Upper lobe of left lung (tissue), 6 donors: ENCODE measurements around the gene FAM53B. TPM values are rescaled to one million over a fixed set of nuclear protein-coding genes. Genes with fewer than 3 reads are reported as not detected.

ENCODE experiments used
- ATAC-seq, 2 donors: fragments of 200-7000 bp; cut with Tn5 transposase; one replicate each; pipeline ENCODE4 v1.9.1; 2022; ENCODE audit warnings: mild to moderate bottlenecking in 2 of 2, moderate library complexity in 2 of 2; ENCODE audit not compliant: low FRiP score in 2 of 2
- DNase-seq, 2 donors: peaks; one replicate each; pipeline ENCODE4 v3.0.0-alpha.2; 2019 to 2020
- H3K27ac ChIP-seq, 4 donors: fragments of 200-600 bp; sonication (generic); one replicate each; pipeline ENCODE4 v1.5.1; 2016 to 2019
- H3K27me3 ChIP-seq, 4 donors: fragments of 200-600 bp; sonication (generic); one replicate each; pipeline ENCODE4 v1.5.1; 2017 to 2019
- H3K36me3 ChIP-seq, 4 donors: fragments of 200-600 bp; sonication (generic); one replicate each; pipeline ENCODE4 v1.5.1; 2016 to 2019
- H3K4me1 ChIP-seq, 4 donors: fragments of 200-600 bp; sonication (generic); one replicate each; pipeline ENCODE4 v1.5.1; 2018 to 2019
- H3K4me3 ChIP-seq, 4 donors: fragments of 200-600 bp; sonication (generic); one replicate each; pipeline ENCODE4 v1.5.1; 2017 to 2019; ENCODE audit warnings: mild to moderate bottlenecking in 2 of 4, moderate library complexity in 1 of 4
- H3K9me3 ChIP-seq, 4 donors: fragments of 200-600 bp; sonication (generic); one replicate each; pipeline ENCODE4 v1.5.1; 2018 to 2019
- EP300 ChIP-seq, 4 donors: sonication (generic); formaldehyde crosslinking; IDR thresholded peaks; one replicate each; pipeline ENCODE4 v1.5.1; 2017; ENCODE audit warnings: antibody characterized with exemption in 4 of 4, control low read depth in 2 of 4
- POLR2A ChIP-seq, 4 donors: fragments of 450-650 bp; IDR thresholded peaks; one replicate each; pipeline ENCODE4 v1.5.1; 2016 to 2017; ENCODE audit warnings: antibody characterized with exemption in 4 of 4, mild to moderate bottlenecking in 2 of 4
- POLR2AphosphoS5 ChIP-seq, 2 donors: sonication (generic); formaldehyde crosslinking; IDR thresholded peaks; one replicate each; pipeline ENCODE4 v1.5.1; 2017; ENCODE audit warnings: antibody characterized with exemption in 2 of 2
- WGBS, 2 donors: methylation state at CpG; one replicate each; pipeline ENCODE4 v1.1.5; 2017 to 2018; 5-methylcytosine and 5-hydroxymethylcytosine counted together
- total RNA-seq, 6 donors: library from RNA; depleted of rRNA in 4 of 6; stranded (reverse); fragments of >200 nt in 4 of 6; gene quantifications; one replicate each; pipeline versions ENCODE4 v1.1.0 to v1.2.1, GENCODE V29; 2016 to 2021
- TF ChIP-seq, protein P1 (sequence below), 6 experiments: fragments of 450-650 bp in 4 of 6; fragments of 200-600 bp in 2 of 6; sonication (generic) in 2 of 6; IDR thresholded peaks; one replicate each; pipeline ENCODE4 v1.5.1; 2016 to 2019; ENCODE audit warnings: antibody characterized with exemption in 6 of 6
- donor health status: DM: no; HTN: no; CAD: no; lungs with moderate emphysema.
- donor health status: DM: no; HTN: yes; CAD: no; lungs with severe emphysema.

FAM53B gene
- total RNA-seq, 6 donors from 2014 or later = 35.8 to 62.5 (median 47.8) TPM

DNA sequence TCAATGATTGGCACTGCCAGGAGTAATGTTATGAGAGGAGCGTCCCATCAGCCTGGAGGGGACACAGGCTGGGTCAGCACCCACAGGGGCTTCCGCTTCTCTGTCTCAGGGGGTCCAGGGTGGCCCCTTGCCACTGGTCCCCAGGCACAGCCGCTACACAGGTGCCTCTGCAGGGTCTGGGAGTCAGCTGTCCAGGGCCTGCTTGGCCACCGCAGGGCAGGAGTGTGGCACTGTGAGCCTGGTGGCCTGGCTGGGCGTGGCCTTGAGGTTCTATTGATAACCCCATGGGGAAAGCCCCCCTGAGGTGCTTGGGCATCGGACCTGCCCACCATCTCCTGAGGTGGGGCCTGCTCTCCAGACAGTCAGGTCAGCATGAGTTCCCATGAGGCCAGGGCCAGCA, 146.0 kb downstream of the FAM53B start:
- no peak overlapping the region for H3K4me3 ChIP-seq
- ATAC-seq (no peak), DNase-seq (no peak)
- H3K27me3 ChIP-seq = no peaks in the 10 kb centered on the region
- no peaks in the 10 kb centered on the region for H3K9me3 ChIP-seq
- WGBS, 2 donors = 100% methylated on average over 6 of the region's 6 CpGs; no CpG with 5 or more reads in 1 of the 2 donors
- TF ChIP-seq, protein P1, sequence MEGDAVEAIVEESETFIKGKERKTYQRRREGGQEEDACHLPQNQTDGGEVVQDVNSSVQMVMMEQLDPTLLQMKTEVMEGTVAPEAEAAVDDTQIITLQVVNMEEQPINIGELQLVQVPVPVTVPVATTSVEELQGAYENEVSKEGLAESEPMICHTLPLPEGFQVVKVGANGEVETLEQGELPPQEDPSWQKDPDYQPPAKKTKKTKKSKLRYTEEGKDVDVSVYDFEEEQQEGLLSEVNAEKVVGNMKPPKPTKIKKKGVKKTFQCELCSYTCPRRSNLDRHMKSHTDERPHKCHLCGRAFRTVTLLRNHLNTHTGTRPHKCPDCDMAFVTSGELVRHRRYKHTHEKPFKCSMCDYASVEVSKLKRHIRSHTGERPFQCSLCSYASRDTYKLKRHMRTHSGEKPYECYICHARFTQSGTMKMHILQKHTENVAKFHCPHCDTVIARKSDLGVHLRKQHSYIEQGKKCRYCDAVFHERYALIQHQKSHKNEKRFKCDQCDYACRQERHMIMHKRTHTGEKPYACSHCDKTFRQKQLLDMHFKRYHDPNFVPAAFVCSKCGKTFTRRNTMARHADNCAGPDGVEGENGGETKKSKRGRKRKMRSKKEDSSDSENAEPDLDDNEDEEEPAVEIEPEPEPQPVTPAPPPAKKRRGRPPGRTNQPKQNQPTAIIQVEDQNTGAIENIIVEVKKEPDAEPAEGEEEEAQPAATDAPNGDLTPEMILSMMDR (IDR thresholded peaks at IDR 0.05) = no peak
- TF ChIP-seq POLR2A (IDR thresholded peaks at IDR 0.05) (no peak), POLR2AphosphoS5 (IDR thresholded peaks at IDR 0.05) (no peak), EP300 (IDR thresholded peaks at IDR 0.05) (no peak)
- H3K36me3 ChIP-seq = no peaks in the 10 kb centered on the region
- H3K4me1 ChIP-seq = no peaks in the 10 kb centered on the region
- H3K27ac ChIP-seq = no peak overlapping the region

DNA sequence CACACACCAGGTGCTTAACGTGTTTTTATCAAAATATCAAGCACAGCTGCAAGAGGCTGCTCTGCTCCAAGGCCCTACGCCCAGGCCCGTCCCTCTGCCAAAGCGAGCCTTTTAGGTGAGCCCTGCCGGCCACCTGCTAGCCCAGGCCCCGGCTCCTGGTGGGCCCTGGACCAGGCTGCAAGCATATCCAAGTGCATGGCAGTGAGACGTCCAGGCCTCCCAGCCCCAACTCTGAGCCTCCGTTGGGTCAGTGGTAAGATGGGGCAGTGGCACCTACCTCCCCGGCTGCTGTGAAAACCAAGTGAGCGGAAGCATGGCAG, 146.4 kb downstream of the FAM53B start:
- peak in 1 of 2 donors; percentile 69 for DNase-seq
- WGBS, 2 donors = 90 to 91% methylated on average over 8 to 10 of the region's 10 CpGs
- TF ChIP-seq POLR2AphosphoS5 (IDR thresholded peaks at IDR 0.05) = no peak
- TF ChIP-seq EP300 (IDR thresholded peaks at IDR 0.05) = no peak
- TF ChIP-seq POLR2A (IDR thresholded peaks at IDR 0.05) = no peak
- TF ChIP-seq, protein P1 (IDR thresholded peaks at IDR 0.05) = no peak
- Histone ChIP-seq H3K27me3 (no peaks in the 10 kb centered on the region), H3K9me3 (no peaks in the 10 kb centered on the region), H3K4me1 (no peaks in the 10 kb centered on the region), H3K36me3 (no peaks in the 10 kb centered on the region), H3K27ac (no peak overlapping the region), H3K4me3 (no peak overlapping the region)
- ATAC-seq = no peak

DNA sequence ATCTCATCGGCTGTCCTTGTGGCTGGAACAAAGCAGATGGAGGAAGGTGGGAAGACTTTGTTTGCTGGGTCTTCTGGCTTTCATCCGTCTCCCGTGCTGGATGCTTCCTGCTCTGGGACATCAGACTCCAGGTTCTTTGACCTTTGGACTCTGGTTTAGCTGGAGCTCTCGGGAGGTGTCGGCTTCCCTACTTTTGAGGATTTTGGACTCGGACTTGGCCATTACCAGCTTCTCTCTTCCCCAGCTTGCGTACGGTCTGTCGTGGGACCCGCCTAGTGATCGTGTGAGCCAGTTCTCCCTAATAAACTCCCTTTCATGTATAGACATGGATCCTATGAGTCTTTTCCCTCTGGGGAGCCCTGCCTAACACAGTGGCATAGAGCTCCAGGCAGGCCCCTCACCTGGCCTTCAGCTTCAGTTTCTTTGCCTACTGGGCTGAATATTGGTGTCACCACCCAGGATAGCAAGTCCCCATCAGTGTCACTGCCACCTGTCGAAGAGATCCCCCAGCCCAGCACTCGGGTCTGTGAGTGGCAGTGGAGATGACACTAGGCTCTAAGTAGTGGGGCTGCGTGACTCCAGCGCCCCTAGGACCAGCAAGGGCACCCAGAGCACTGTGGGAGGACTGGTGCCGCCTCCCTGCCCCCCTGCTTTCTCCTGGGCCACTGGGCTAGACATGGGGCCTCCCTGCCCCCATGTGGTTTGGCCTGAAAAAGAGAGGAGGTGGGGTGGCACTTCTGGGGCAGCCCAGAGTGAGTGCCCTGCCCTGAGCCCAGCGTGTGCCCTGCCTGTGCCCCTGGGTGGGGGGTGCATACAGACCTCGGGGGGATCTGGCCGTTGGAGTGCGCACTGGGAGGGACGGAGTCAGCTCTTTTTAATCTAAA, 147.0 kb downstream of the FAM53B start:
- Histone ChIP-seq H3K9me3 (no peaks in the 10 kb centered on the region), H3K36me3 (no peaks in the 10 kb centered on the region), H3K27me3 (no peaks in the 10 kb centered on the region), H3K4me1 (no peaks in the 10 kb centered on the region), H3K4me3 (no peak overlapping the region), H3K27ac (no peak overlapping the region)
- 84 to 91% methylated on average over 17 to 21 of the region's 21 CpGs for WGBS, 2 donors
- DNase-seq (no peak), ATAC-seq (no peak)
- TF ChIP-seq EP300 (IDR thresholded peaks at IDR 0.05) = no peak
- no peak for TF ChIP-seq POLR2A (IDR thresholded peaks at IDR 0.05)
- TF ChIP-seq, protein P1 (IDR thresholded peaks at IDR 0.05) = no peak
- TF ChIP-seq POLR2AphosphoS5 (IDR thresholded peaks at IDR 0.05) = no peak

DNA sequence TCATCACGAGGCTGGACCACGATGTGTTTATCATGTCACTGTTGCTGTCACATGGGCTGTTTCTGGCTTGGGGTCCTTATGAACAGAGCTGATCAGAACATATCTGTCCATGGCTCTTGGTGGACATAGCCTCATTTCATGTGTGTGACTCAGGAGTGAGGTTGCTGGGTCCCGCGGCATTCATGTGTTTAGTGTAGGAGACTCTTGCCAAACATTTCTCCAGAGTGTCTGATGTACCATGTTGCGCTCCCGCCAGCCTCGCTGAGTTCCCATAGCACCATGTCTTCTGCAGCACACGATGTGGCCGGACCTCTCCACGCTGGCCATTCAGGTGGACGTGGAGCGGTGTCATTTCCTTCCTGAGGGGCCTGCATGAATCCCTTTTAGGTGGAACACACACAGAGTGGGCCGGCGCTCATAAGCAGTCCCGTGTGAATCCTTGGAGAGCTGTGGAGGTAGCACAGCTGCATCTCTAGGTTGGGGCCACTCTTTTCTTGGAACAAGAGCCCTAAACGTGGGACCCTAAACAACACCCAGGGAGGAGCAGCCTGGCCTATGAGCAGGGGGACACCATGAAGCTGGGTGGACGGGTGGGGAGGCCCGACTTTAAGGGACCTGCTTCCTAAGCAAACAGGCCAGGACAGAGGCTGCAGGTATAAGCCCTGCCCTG, 147.9 kb downstream of the FAM53B start:
- DNase-seq (no peak), ATAC-seq (no peak)
- no peaks in the 10 kb centered on the region for H3K36me3 ChIP-seq
- no peak overlapping the region for H3K27ac ChIP-seq
- no peaks in the 10 kb centered on the region for H3K4me1 ChIP-seq
- TF ChIP-seq, protein P1 (IDR thresholded peaks at IDR 0.05) = no peak
- TF ChIP-seq POLR2A (IDR thresholded peaks at IDR 0.05) = no peak
- no peak for TF ChIP-seq EP300 (IDR thresholded peaks at IDR 0.05)
- no peak for TF ChIP-seq POLR2AphosphoS5 (IDR thresholded peaks at IDR 0.05)
- WGBS, 2 donors = 84 to 88% methylated on average over 14 to 18 of the region's 18 CpGs
- no peak overlapping the region for H3K4me3 ChIP-seq
- no peaks in the 10 kb centered on the region for H3K9me3 ChIP-seq
- no peaks in the 10 kb centered on the region for H3K27me3 ChIP-seq
